Spleen (tissue), 11 donors: ENCODE results near the gene TSPAN9. TPM values are rescaled to one million over a fixed set of nuclear protein-coding genes. Genes with fewer than 3 reads are reported as not detected.

Experiments used
- DNase-seq: peaks from one replicate; pipeline ENCODE4 v3.0.0-alpha.2; 2020
- H3K27ac ChIP-seq, 8 donors: fragments of 200-600 bp; sonication (generic) in 7 of 8; 1 replicate in 4 of 8; 2 replicates in 4 of 8; pipeline versions ENCODE4 v1.5.0 to v1.8.0; 2016 to 2021; ENCODE audit warnings: inconsistent platforms in 4 of 8, mild to moderate bottlenecking in 4 of 8, moderate library complexity in 1 of 8
- H3K27me3 ChIP-seq, 7 donors: fragments of 200-600 bp; sonication (generic) in 6 of 7; replicated peaks in 1 of 7; 1 replicate in 4 of 7; 2 replicates in 3 of 7; pipeline versions ENCODE4 v1.5.0 to v1.8.0; 2016 to 2021; ENCODE audit warnings: inconsistent platforms in 3 of 7, mild to moderate bottlenecking in 1 of 7
- H3K36me3 ChIP-seq, 6 donors: fragments of 200-600 bp; sonication (generic) in 5 of 6; 1 replicate in 4 of 6; 2 replicates in 2 of 6; pipeline versions ENCODE4 v1.5.0 to v1.8.0; 2016 to 2021; ENCODE audit warnings: inconsistent platforms in 2 of 6
- H3K4me1 ChIP-seq, 6 donors: fragments of 200-600 bp; sonication (generic) in 5 of 6; 1 replicate in 3 of 6; 2 replicates in 3 of 6; pipeline versions ENCODE4 v1.5.0 to v1.8.0; 2016 to 2021; ENCODE audit warnings: inconsistent platforms in 3 of 6
- H3K4me3 ChIP-seq, 8 donors: fragments of 200-600 bp; sonication (generic) in 7 of 8; 1 replicate in 4 of 8; 2 replicates in 4 of 8; pipeline versions ENCODE4 v1.5.0 to v1.8.0; 2016 to 2021; ENCODE audit warnings: inconsistent platforms in 4 of 8, mild to moderate bottlenecking in 4 of 8, moderate library complexity in 2 of 8
- H3K9me3 ChIP-seq, 8 donors: fragments of 200-600 bp; sonication (generic) in 7 of 8; 1 replicate in 4 of 8; 2 replicates in 4 of 8; pipeline versions ENCODE4 v1.5.0 to v1.8.0; 2016 to 2021; ENCODE audit warnings: inconsistent platforms in 4 of 8
- POLR2A ChIP-seq, 3 donors: fragments of 450-650 bp; IDR thresholded peaks; one replicate each; pipeline ENCODE4 v1.5.1; 2017; ENCODE audit warnings: antibody characterized with exemption in 3 of 3, mild to moderate bottlenecking in 1 of 3
- POLR2AphosphoS5 ChIP-seq, 3 donors: sonication (generic); formaldehyde crosslinking; IDR thresholded peaks; one replicate each; pipeline ENCODE4 v1.5.1; 2017; ENCODE audit warnings: antibody characterized with exemption in 3 of 3
- WGBS, 5 donors: extraction: QIAGEN DNeasy Blood & Tissue Kit in 3 of 5; methylation state at CpG; one replicate each; pipeline versions ENCODE4 v1.1.5 to v1.1.7; 2013 to 2018; 5-methylcytosine and 5-hydroxymethylcytosine counted together
- intact Hi-C: fragments of 100-400 bp; cut with DNase I; formaldehyde crosslinking; loops from one replicate; pipeline ENCODE4 v1.15.0; 2023; ENCODE audit warnings: low total_unique reads
- polyA plus RNA-seq, 3 donors: library from polyadenylated mRNA; stranded (reverse); fragments of 200-250 nt; gene quantifications; one replicate each; pipeline ENCODE4 v1.2.1, GENCODE V29; 2013
- total RNA-seq, 7 donors: library from RNA; depleted of rRNA in 3 of 7; stranded (reverse); fragments of >200 nt in 3 of 7; fragmentation: NEBNext Ultra II Directional in 4 of 7; extraction: Animal tissue kit (Norgen Biotek cat#: 25700) in 4 of 7; gene quantifications; one replicate each; pipeline versions ENCODE4 v1.1.0 to v1.2.1, GENCODE V29; 2016 to 2021
- TF ChIP-seq, protein P1 (sequence below), 11 experiments: fragments of 200-600 bp in 7 of 11; fragments of 450-650 bp in 4 of 11; sonication (generic) in 4 of 11; IDR thresholded peaks in 8 of 11; conservative IDR thresholded peaks in 3 of 11; 1 replicate in 7 of 11; 2 replicates in 4 of 11; pipeline versions ENCODE4 v1.4.0 to v1.8.0; 2016 to 2021; ENCODE audit warnings: antibody characterized with exemption in 11 of 11, inconsistent platforms in 4 of 11, mild to moderate bottlenecking in 1 of 11
- donor health status: healthy with polysubstance abuse.
- donor health status: DM: no; HTN: no; CAD: no; lungs with moderate emphysema.
- donor health status: DM: no; HTN: no; CAD: no.
- donor health status: Bipolar disorder and iron deficiency.
- donor health status: healthy.
- donor health status: DM: no; HTN: no; CAD: no.
- donor health status: DM: yes; HTN: yes; CAD: no.

TSPAN9 gene
- total and polyA plus RNA-seq, 10 donors, result 3.6 to 51.1 (median 32.4) TPM

DNA sequence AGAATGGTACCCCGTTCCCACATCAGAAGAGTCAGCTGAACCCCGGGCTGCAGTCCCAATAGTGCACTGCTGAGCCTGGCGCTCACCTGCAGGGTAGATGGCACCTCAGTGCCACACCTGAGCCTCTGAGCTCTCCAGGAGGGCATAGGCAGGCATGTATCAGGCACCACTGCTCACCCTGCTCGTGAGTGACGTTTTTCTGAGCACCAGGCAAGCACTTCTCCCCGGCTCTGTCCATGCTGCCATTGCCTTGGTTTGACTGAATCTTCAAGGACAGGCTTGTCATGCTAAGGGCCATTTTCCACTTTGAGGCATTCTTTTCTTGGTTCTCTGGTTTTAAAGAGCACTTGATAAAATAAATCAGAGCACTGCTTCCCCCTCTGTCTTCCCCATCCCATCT is 252.2 kb downstream of the TSPAN9 start:
- whole genome bisulfite sequencing, 5 donors, result 63 to 84% (median 67%) methylated on average over 6 of the region's 6 CpGs
- H3K27me3 ChIP-seq, result peaks cover 0 to 16% (median 0%) of the 10 kb centered on the region in 7 donors
- H3K9me3 ChIP-seq, result no peaks in the 10 kb centered on the region
- intact Hi-C loops, result no loop called here
- H3K4me3 ChIP-seq, result no peak overlapping the region
- TF ChIP-seq POLR2AphosphoS5 (IDR thresholded peaks at IDR 0.05) (no peak), POLR2A (IDR thresholded peaks at IDR 0.05) (no peak)
- TF ChIP-seq, protein P1, sequence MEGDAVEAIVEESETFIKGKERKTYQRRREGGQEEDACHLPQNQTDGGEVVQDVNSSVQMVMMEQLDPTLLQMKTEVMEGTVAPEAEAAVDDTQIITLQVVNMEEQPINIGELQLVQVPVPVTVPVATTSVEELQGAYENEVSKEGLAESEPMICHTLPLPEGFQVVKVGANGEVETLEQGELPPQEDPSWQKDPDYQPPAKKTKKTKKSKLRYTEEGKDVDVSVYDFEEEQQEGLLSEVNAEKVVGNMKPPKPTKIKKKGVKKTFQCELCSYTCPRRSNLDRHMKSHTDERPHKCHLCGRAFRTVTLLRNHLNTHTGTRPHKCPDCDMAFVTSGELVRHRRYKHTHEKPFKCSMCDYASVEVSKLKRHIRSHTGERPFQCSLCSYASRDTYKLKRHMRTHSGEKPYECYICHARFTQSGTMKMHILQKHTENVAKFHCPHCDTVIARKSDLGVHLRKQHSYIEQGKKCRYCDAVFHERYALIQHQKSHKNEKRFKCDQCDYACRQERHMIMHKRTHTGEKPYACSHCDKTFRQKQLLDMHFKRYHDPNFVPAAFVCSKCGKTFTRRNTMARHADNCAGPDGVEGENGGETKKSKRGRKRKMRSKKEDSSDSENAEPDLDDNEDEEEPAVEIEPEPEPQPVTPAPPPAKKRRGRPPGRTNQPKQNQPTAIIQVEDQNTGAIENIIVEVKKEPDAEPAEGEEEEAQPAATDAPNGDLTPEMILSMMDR (IDR thresholded peaks at IDR 0.05 in 8 of 11, conservative IDR thresholded peaks at IDR 0.05 in 3 of 11), result no peak
- H3K27ac ChIP-seq, result no peak overlapping the region
- no peak for DNase-seq
- H3K4me1 ChIP-seq, result no peaks in the 10 kb centered on the region
- H3K36me3 ChIP-seq, result no peaks in the 10 kb centered on the region

DNA sequence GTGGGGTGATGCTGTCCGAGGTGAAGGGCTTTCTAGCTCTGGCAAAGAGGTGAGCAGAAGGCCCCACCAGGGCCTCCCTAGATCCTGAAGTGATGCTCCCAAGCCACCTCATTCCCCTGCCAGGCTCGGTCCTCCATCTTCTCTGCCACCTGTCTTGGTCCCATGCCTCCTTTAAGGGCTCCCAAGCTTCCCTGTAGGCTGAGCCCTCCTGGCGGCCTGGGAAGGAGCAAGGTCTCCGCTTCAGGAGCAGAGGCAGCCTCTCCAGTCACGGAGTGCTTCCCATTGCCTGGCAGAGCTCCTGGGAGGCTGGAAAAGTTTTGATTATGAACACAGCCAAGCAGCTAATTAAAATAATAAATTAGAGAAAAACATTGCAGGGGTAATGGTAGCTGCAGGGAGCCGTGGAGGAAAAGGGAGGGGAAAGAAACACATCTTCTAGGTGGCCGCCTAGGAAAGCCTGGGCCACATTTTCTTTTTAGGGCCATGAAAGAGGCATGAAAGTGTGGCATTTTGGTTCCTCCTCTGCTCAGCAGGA is 253.9 kb downstream of the TSPAN9 start:
- peaks cover 0 to 19% (median 0%) of the 10 kb centered on the region in 7 donors for H3K27me3 ChIP-seq
- H3K9me3 ChIP-seq, result no peaks in the 10 kb centered on the region
- no peak overlapping the region for H3K4me3 ChIP-seq
- no peaks in the 10 kb centered on the region for H3K36me3 ChIP-seq
- no peak for DNase-seq
- H3K4me1 ChIP-seq, result no peaks in the 10 kb centered on the region
- no peak overlapping the region for H3K27ac ChIP-seq
- WGBS, 5 donors, result 77 to 90% (median 81%) methylated on average over 7 of the region's 7 CpGs
- TF ChIP-seq POLR2AphosphoS5 (IDR thresholded peaks at IDR 0.05) (no peak), POLR2A (IDR thresholded peaks at IDR 0.05) (no peak)
- TF ChIP-seq, protein P1 (IDR thresholded peaks at IDR 0.05 in 8 of 11, conservative IDR thresholded peaks at IDR 0.05 in 3 of 11), result no peak
- intact Hi-C loops, result no loop called here

DNA sequence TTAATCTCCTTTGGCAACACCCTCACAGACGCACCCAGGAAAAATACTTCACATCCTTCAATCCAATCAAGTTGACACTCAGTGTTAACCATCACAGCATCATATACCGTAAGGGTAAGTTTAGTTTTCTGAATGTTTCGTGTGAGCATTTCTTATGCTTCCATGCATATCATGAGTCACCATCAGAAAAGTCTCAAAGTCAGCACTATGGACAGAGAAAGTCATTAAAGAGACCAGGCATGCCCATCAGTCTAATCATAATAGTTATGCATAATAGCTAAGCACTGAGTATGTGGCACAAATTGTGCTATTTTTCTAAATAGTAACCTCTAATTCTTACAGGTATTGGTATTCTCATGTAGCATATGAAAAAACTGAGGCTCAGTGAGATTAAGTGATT is 255.0 kb downstream of the TSPAN9 start:
- TF ChIP-seq POLR2AphosphoS5 (IDR thresholded peaks at IDR 0.05) (no peak), POLR2A (IDR thresholded peaks at IDR 0.05) (no peak)
- TF ChIP-seq, protein P1 (IDR thresholded peaks at IDR 0.05 in 8 of 11, conservative IDR thresholded peaks at IDR 0.05 in 3 of 11), result no peak
- Histone ChIP-seq H3K4me1 (no peaks in the 10 kb centered on the region), H3K27me3 (peaks cover 0 to 19% (median 0%) of the 10 kb centered on the region in 7 donors), H3K27ac (no peak overlapping the region), H3K4me3 (no peak overlapping the region), H3K9me3 (no peaks in the 10 kb centered on the region), H3K36me3 (no peaks in the 10 kb centered on the region)
- 78 to 89% (median 84%) methylated on average over 3 of the region's 3 CpGs for WGBS, 5 donors
- intact Hi-C loops, result no loop called here
- no peak for DNase-seq

DNA sequence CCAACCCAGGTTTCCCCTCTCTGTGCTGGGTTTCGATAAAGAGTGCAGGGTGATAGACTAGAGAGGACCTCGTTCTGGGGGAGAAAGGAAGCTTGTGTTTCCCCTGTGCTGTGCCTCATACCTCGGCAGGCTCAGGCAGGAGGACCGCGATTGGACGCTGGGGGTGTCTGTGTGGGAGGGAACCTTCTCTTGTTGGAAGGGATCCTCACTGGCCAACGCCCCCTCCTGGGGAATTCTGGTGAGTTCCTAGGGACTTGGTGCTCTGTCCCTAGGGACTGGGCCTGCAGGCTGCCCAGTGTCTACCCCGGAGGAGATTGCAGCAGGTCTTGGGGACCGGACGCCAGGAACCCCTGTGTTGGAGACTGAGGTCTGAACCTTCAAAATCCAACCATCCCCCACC is 256.4 kb downstream of the TSPAN9 start:
- Histone ChIP-seq H3K4me1 (no peaks in the 10 kb centered on the region), H3K27ac (no peak overlapping the region), H3K9me3 (no peaks in the 10 kb centered on the region), H3K27me3 (peaks cover 0 to 19% (median 0%) of the 10 kb centered on the region in 7 donors), H3K36me3 (no peaks in the 10 kb centered on the region), H3K4me3 (no peak overlapping the region)
- DNase-seq, result no peak
- intact Hi-C loops, result no loop called here
- WGBS, 5 donors, result 41 to 58% (median 47%) methylated on average over 10 of the region's 10 CpGs
- TF ChIP-seq POLR2AphosphoS5 (IDR thresholded peaks at IDR 0.05), result no peak
- TF ChIP-seq POLR2A (IDR thresholded peaks at IDR 0.05), result no peak
- TF ChIP-seq, protein P1 (IDR thresholded peaks at IDR 0.05 in 8 of 11, conservative IDR thresholded peaks at IDR 0.05 in 3 of 11), result no peak
